Astrocyte (in vitro differentiated cells and primary cell): ENCODE results near the gene APEX1. TPM values are rescaled to one million over a fixed set of nuclear protein-coding genes. Genes with fewer than 3 reads are reported as not detected.
A peak's percentile ranks its signal among the peaks of the same experiment; 100 is the strongest.

Experiments used
- DNase-seq: peaks from one replicate; pipeline ENCODE4 v3.0.0-alpha.2; 2010; ENCODE audit warnings: low read depth
- FAIRE-seq: peaks from 2 replicates; lab custom pipeline; 2011; peaks lifted over from hg19 to GRCh38; lab: Jason Lieb, UNC
- H2AFZ ChIP-seq: 2 replicates; pipeline ENCODE4 v1.6.0; 2012; ENCODE audit warnings: low read depth, low read length, inconsistent platforms
- H3K27ac ChIP-seq: 2 replicates; pipeline ENCODE4 v1.5.1; 2011; ENCODE audit warnings: low read depth, low read length, inconsistent platforms
- H3K27me3 ChIP-seq: 2 replicates; pipeline ENCODE4 v1.6.0; 2011; ENCODE audit warnings: low read length, inconsistent platforms; ENCODE audit not compliant: insufficient read depth
- H3K36me3 ChIP-seq: 2 replicates; pipeline ENCODE4 v1.5.1; 2011; ENCODE audit warnings: low read length, inconsistent platforms; ENCODE audit not compliant: insufficient read depth
- H3K4me1 ChIP-seq: 2 replicates; pipeline ENCODE4 v1.5.1; 2011; ENCODE audit warnings: low read length, inconsistent platforms; ENCODE audit not compliant: insufficient read depth
- H3K4me2 ChIP-seq: 2 replicates; pipeline ENCODE4 v1.6.0; 2012; ENCODE audit warnings: low read length, inconsistent platforms
- H3K4me3 ChIP-seq: 2 replicates; pipeline ENCODE4 v1.5.1; 2011; ENCODE audit warnings: low read depth, mild to moderate bottlenecking, low read length, inconsistent platforms; ENCODE audit not compliant: insufficient read depth
- H3K79me2 ChIP-seq: 2 replicates; pipeline ENCODE4 v1.6.0; 2012; ENCODE audit warnings: mild to moderate bottlenecking, low read length, inconsistent platforms; ENCODE audit not compliant: insufficient read depth
- H3K9ac ChIP-seq: 2 replicates; pipeline ENCODE4 v1.6.0; 2012; ENCODE audit warnings: mild to moderate bottlenecking, low read length, inconsistent platforms
- H3K9me3 ChIP-seq: 2 replicates; pipeline ENCODE4 v1.5.1; 2012; ENCODE audit warnings: low read depth, mild to moderate bottlenecking, low read length, inconsistent platforms; ENCODE audit not compliant: insufficient read depth
- H4K20me1 ChIP-seq: 2 replicates; pipeline ENCODE4 v1.6.0; 2012; ENCODE audit warnings: low read length, inconsistent platforms; ENCODE audit not compliant: insufficient read depth
- H3K27ac Mint-ChIP-seq: one replicate; pipeline ENCODE4 v1.8.0; 2021; ENCODE audit warnings: mild to moderate bottlenecking, mixed read lengths; ENCODE audit not compliant: unreplicated experiment
- H3K27me3 Mint-ChIP-seq: one replicate; pipeline ENCODE4 v1.8.0; 2021; ENCODE audit warnings: low read depth, mixed read lengths; ENCODE audit not compliant: unreplicated experiment
- H3K36me3 Mint-ChIP-seq: one replicate; pipeline ENCODE4 v1.8.0; 2021; ENCODE audit warnings: low read depth, mixed read lengths; ENCODE audit not compliant: unreplicated experiment
- H3K4me1 Mint-ChIP-seq: one replicate; pipeline ENCODE4 v1.8.0; 2021; ENCODE audit warnings: low read depth, mixed read lengths; ENCODE audit not compliant: unreplicated experiment
- H3K4me3 Mint-ChIP-seq: one replicate; pipeline ENCODE4 v1.8.0; 2021; ENCODE audit warnings: mild to moderate bottlenecking, moderate library complexity, mixed read lengths; ENCODE audit not compliant: unreplicated experiment
- H3K9me3 Mint-ChIP-seq: one replicate; pipeline ENCODE4 v1.8.0; 2021; ENCODE audit warnings: mild to moderate bottlenecking, mixed read lengths; ENCODE audit not compliant: unreplicated experiment
- CTCF ChIP-seq: IDR thresholded peaks from 2 replicates; pipeline ENCODE4 v1.5.1; 2011; ENCODE audit warnings: low read depth, mild to moderate bottlenecking, inconsistent platforms, low read length, moderate library complexity; ENCODE audit not compliant: insufficient read depth
- EZH2 ChIP-seq: IDR thresholded peaks from 2 replicates; pipeline ENCODE4 v1.6.1; 2012; ENCODE audit warnings: mild to moderate bottlenecking, low read length, inconsistent platforms; ENCODE audit not compliant: insufficient read depth
- total RNA-seq: library from RNA; stranded (reverse); gene quantifications from 2 replicates; pipeline ENCODE4 v1.2.1, GENCODE V29; 2021

The APEX1 gene
- total RNA-seq, 1 donor from 2014 or later = 142 TPM

GRCh38 chr14:20415782-20416206, 39.2 kb upstream of the APEX1 start:
- H3K4me1 Mint-ChIP-seq = no peaks in the 10 kb centered on the region
- peak; percentile 71 for TF ChIP-seq CTCF
- TF ChIP-seq EZH2 = no peak

GRCh38 chr14:20416223-20416622, 38.8 kb upstream of the APEX1 start:
- Histone ChIP-seq H4K20me1 (peaks cover under 1% of the 10 kb centered on the region), H3K9me3 (no peaks in the 10 kb centered on the region), H3K36me3 (no peaks in the 10 kb centered on the region), H2AFZ (peak overlapping the region; percentile 30), H3K4me3 (no peak overlapping the region), H3K27ac (no peak overlapping the region), H3K4me1 (peaks cover 4% of the 10 kb centered on the region), H3K27me3 (no peaks in the 10 kb centered on the region), H3K79me2 (peaks cover 14% of the 10 kb centered on the region), H3K9ac (no peak overlapping the region), H3K4me2 (no peak overlapping the region)
- H3K27ac Mint-ChIP-seq = no peak overlapping the region
- TF ChIP-seq CTCF (no peak), EZH2 (no peak)
- FAIRE-seq = no peak
- no peaks in the 10 kb centered on the region for H3K4me1 Mint-ChIP-seq
- no peaks in the 10 kb centered on the region for H3K36me3 Mint-ChIP-seq
- H3K27me3 Mint-ChIP-seq = peaks cover 5% of the 10 kb centered on the region
- H3K4me3 Mint-ChIP-seq = no peak overlapping the region
- H3K9me3 Mint-ChIP-seq = no peaks in the 10 kb centered on the region
- DNase-seq = no peak

More at GRCh38 chr14:20415782-20416206, 39.2 kb upstream of the APEX1 start:
- H3K9me3 ChIP-seq = no peaks in the 10 kb centered on the region
- H3K4me3 ChIP-seq = no peak overlapping the region
- H3K9me3 Mint-ChIP-seq = no peaks in the 10 kb centered on the region
- no peaks in the 10 kb centered on the region for H3K36me3 Mint-ChIP-seq
- FAIRE-seq (no peak), DNase-seq (peak; percentile 28)
- H3K27ac Mint-ChIP-seq = no peak overlapping the region
- H2AFZ ChIP-seq = peak overlapping the region; percentile 30
- H3K27me3 ChIP-seq = no peaks in the 10 kb centered on the region
- H3K4me2 ChIP-seq = no peak overlapping the region
- no peaks in the 10 kb centered on the region for H3K36me3 ChIP-seq
- H3K27ac ChIP-seq = no peak overlapping the region
- peaks cover 18% of the 10 kb centered on the region for H3K79me2 ChIP-seq
- H3K4me1 ChIP-seq = peaks cover 4% of the 10 kb centered on the region
- no peak overlapping the region for H3K9ac ChIP-seq
- peaks cover 5% of the 10 kb centered on the region for H3K27me3 Mint-ChIP-seq
- no peak overlapping the region for H3K4me3 Mint-ChIP-seq
- peaks cover 4% of the 10 kb centered on the region for H4K20me1 ChIP-seq

- DNase-seq (no peak), FAIRE-seq (no peak)
- peaks cover 4% of the 10 kb centered on the region for H3K4me1 ChIP-seq
- no peak overlapping the region for H3K27ac ChIP-seq
- no peak overlapping the region for H3K4me2 ChIP-seq
- H3K27me3 ChIP-seq = no peaks in the 10 kb centered on the region
- H4K20me1 ChIP-seq = no peaks in the 10 kb centered on the region
- Mint-ChIP-seq H3K4me3 (no peak overlapping the region), H3K27ac (no peak overlapping the region), H3K9me3 (no peaks in the 10 kb centered on the region), H3K36me3 (no peaks in the 10 kb centered on the region), H3K4me1 (no peaks in the 10 kb centered on the region), H3K27me3 (peaks cover 5% of the 10 kb centered on the region)
- no peak overlapping the region for H3K9ac ChIP-seq
- H3K36me3 ChIP-seq = no peaks in the 10 kb centered on the region
- no peaks in the 10 kb centered on the region for H3K9me3 ChIP-seq
- no peak overlapping the region for H2AFZ ChIP-seq
- H3K79me2 ChIP-seq = peaks cover under 1% of the 10 kb centered on the region
- no peak overlapping the region for H3K4me3 ChIP-seq
- no peak for TF ChIP-seq CTCF
Observed at GRCh38 chr14:20417250-20418186, 37.5 kb upstream of the APEX1 start.
